Peyer's patch (tissue), 4 donors: ENCODE data around the gene DNAJB8.

Experiments
- POLR2A ChIP-seq, 2 donors: fragments of 450-650 bp; IDR thresholded peaks; one replicate each; pipeline ENCODE4 v1.5.1; 2017; ENCODE audit warnings: antibody characterized with exemption in 2 of 2, mild to moderate bottlenecking in 2 of 2, moderate library complexity in 2 of 2
- TF ChIP-seq, protein P1 (sequence below), 6 experiments: fragments of 450-650 bp in 4 of 6; fragments of 200-600 bp in 2 of 6; sonication (generic) in 1 of 6; IDR thresholded peaks; one replicate each; pipeline ENCODE4 v1.5.1; 2017 to 2019; ENCODE audit warnings: antibody characterized with exemption in 6 of 6, mild to moderate bottlenecking in 3 of 6, moderate library complexity in 1 of 6

DNA sequence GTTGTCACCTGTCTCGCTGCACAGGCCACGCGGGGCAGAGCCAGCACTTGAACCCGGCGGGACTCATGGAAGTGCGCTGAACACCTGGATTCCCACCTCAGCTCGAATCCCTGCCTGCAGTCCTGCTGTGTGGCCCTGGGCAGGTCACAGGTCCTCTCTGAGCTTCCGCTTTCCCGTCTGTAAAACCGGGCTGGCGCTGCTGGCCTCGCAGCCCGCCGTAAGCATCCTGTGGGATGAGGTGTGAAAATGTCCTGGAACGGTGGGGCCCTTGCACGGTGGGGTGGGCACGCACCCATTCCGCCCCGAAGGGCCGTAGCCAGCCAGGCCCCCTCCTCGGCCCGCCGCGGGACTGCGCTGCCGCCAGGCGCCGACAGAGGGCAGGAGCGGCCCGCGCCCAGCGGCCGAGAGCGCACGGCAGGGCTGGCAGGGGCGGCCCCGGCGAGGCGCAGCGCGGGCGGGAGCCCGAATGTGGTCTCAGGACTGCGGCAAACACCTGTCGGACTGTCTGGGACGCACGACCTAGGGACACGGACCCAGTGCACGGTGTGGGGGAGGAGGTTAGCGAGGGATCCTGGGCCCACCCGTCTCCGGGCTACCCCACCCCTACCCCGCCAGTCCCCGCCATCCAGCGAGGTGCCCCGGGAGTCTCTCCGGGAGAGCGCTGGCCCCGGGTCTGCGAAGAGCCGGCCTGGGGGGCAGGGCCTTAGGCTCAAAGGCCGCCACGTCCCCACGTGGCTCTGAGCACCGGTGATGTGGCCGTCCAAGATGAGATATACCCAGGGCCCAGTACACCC, 40.4 kb downstream of the DNAJB8 start:
- no peak for TF ChIP-seq POLR2A (IDR thresholded peaks at IDR 0.05)
- TF ChIP-seq, protein P1, sequence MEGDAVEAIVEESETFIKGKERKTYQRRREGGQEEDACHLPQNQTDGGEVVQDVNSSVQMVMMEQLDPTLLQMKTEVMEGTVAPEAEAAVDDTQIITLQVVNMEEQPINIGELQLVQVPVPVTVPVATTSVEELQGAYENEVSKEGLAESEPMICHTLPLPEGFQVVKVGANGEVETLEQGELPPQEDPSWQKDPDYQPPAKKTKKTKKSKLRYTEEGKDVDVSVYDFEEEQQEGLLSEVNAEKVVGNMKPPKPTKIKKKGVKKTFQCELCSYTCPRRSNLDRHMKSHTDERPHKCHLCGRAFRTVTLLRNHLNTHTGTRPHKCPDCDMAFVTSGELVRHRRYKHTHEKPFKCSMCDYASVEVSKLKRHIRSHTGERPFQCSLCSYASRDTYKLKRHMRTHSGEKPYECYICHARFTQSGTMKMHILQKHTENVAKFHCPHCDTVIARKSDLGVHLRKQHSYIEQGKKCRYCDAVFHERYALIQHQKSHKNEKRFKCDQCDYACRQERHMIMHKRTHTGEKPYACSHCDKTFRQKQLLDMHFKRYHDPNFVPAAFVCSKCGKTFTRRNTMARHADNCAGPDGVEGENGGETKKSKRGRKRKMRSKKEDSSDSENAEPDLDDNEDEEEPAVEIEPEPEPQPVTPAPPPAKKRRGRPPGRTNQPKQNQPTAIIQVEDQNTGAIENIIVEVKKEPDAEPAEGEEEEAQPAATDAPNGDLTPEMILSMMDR (IDR thresholded peaks at IDR 0.05) = peak; percentile 69 to 95 (median 88)
